ENCODE data around the gene C15orf39. TPM values are rescaled to one million over a fixed set of nuclear protein-coding genes. Genes with fewer than 3 reads are reported as not detected.
A peak's percentile ranks its signal among the peaks of the same experiment; 100 is the strongest.

Gene C15orf39
- total RNA-seq, 1 experiment from 2014 or later: 41.3 TPM

DNA sequence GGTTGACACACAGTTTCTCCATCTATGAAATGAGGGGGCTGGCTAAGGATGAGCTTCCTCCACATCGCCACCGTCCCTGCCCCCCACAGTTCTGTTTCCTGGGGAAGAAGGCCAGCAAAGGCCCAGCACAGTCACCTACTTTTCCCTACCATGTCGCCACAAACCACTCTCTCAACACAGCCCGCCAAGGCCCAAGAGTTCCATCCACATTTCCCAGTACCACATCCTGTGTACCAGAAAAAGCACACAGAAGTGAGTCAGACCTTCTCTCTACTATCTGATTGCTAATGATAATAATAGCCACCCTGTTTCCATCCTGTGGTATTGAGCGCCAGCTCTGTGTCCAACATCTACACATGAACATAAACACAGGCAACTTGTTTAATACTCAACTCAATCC lies 30.3 kb upstream of the C15orf39 start:
- Histone ChIP-seq H3K27ac (peak overlapping the region; percentile 72), H3K4me2 (peak overlapping the region; percentile 40), H4K20me1 (ENCODE audit: insufficient read depth) (no peaks in the 10 kb centered on the region), H3K9me2 (ENCODE audit: insufficient read depth) (no peaks in the 10 kb centered on the region), H3K27me3 (ENCODE audit: insufficient read depth, low read depth) (no peaks in the 10 kb centered on the region), H3K4me3 (no peak overlapping the region), H3K79me2 (ENCODE audit: low read depth) (no peaks in the 10 kb centered on the region), H3K9me3 (ENCODE audit: insufficient read depth, low read depth) (no peaks in the 10 kb centered on the region), H3K36me3 (ENCODE audit: low read depth) (no peaks in the 10 kb centered on the region), H3K4me1 (replicated peaks; ENCODE audit: insufficient read depth) (peaks cover 80% of the 10 kb centered on the region), H2AFZ (no peak overlapping the region), H3F3A (ENCODE audit: insufficient read depth, low read depth) (peaks cover 57% of the 10 kb centered on the region)
- BruUV-seq (replicated peaks): no TSS peak
- peak in 1 of 2 experiments; percentile 62 for DNase-seq
- ChIA-PET POLR2A (ENCODE audit: unreplicated experiment) (interaction anchor here (1.2 kb wide), 1 partner anchor 30 kb away, joined by 4 read pairs; no protein-coding TSS in a partner anchor), CTCF (interaction anchor here (0.7 to 0.9 kb wide), 2 partner anchors 59 to 137 kb away, joined by 3 read pairs; no protein-coding TSS in a partner anchor)
- TF ChIP-seq EZH2 (IDR thresholded peaks at IDR 0.05; ENCODE audit: low read depth): no peak
- TF ChIP-seq, protein P1, sequence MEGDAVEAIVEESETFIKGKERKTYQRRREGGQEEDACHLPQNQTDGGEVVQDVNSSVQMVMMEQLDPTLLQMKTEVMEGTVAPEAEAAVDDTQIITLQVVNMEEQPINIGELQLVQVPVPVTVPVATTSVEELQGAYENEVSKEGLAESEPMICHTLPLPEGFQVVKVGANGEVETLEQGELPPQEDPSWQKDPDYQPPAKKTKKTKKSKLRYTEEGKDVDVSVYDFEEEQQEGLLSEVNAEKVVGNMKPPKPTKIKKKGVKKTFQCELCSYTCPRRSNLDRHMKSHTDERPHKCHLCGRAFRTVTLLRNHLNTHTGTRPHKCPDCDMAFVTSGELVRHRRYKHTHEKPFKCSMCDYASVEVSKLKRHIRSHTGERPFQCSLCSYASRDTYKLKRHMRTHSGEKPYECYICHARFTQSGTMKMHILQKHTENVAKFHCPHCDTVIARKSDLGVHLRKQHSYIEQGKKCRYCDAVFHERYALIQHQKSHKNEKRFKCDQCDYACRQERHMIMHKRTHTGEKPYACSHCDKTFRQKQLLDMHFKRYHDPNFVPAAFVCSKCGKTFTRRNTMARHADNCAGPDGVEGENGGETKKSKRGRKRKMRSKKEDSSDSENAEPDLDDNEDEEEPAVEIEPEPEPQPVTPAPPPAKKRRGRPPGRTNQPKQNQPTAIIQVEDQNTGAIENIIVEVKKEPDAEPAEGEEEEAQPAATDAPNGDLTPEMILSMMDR (conservative IDR thresholded peaks at IDR 0.05): no peak
- intact Hi-C loops (cut with micrococcal nuclease; ENCODE audit: unreplicated experiment): loop anchor here (1.0 to 2.0 kb wide), 4 partner anchors 31 to 128 kb away; no protein-coding TSS in a partner anchor

DNA sequence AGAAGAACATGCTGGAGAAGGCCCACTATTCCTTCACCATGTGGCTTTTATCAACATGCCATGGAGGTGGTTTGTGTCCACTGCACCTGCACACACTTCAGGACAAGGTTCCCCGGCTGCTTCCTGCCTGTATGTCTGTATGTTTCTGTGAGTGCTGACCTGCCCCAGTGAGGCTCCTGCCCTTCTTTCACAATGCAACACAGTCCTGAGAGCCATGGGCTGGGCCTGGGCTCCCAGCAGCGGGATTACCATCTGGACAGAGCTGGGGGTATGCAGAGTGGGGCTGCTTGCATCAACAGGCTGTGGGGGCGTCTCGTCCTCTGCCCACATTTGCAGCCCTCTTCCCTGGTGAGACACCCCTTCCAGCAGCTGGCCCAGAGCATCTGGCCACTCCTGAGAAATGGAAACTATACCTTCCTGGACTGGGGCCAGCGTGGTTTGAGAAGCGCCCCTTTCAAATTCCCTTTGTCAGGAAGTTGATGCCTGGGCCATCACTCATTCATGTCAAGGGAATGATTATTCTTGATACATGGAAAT lies 29.3 kb upstream of the C15orf39 start:
- TF ChIP-seq, protein P1 (conservative IDR thresholded peaks at IDR 0.05): no peak
- no peak for TF ChIP-seq EZH2 (IDR thresholded peaks at IDR 0.05; ENCODE audit: low read depth)
- Histone ChIP-seq H3K9me3 (ENCODE audit: insufficient read depth, low read depth) (no peaks in the 10 kb centered on the region), H4K20me1 (ENCODE audit: insufficient read depth) (no peaks in the 10 kb centered on the region), H3K36me3 (ENCODE audit: low read depth) (no peaks in the 10 kb centered on the region), H3K27ac (peak overlapping the region; percentile 72), H3K4me2 (peak overlapping the region; percentile 40), H3K4me1 (replicated peaks; ENCODE audit: insufficient read depth) (peaks cover 79% of the 10 kb centered on the region), H3K9me2 (ENCODE audit: insufficient read depth) (no peaks in the 10 kb centered on the region), H3K4me3 (no peak overlapping the region), H3K79me2 (ENCODE audit: low read depth) (no peaks in the 10 kb centered on the region), H2AFZ (no peak overlapping the region), H3K27me3 (ENCODE audit: insufficient read depth, low read depth) (no peaks in the 10 kb centered on the region), H3F3A (ENCODE audit: insufficient read depth, low read depth) (peaks cover 50% of the 10 kb centered on the region)
- intact Hi-C loops (cut with micrococcal nuclease; ENCODE audit: unreplicated experiment): no loop called here
- peak in 1 of 2 experiments; percentile 39 for DNase-seq
- no TSS peak for BruUV-seq (replicated peaks)
- POLR2A ChIA-PET (ENCODE audit: unreplicated experiment): interaction anchor here (0.6 kb wide), 1 partner anchor 1245 kb away, joined by 3 read pairs; no protein-coding TSS in a partner anchor
- CTCF ChIA-PET: no interaction called here

DNA sequence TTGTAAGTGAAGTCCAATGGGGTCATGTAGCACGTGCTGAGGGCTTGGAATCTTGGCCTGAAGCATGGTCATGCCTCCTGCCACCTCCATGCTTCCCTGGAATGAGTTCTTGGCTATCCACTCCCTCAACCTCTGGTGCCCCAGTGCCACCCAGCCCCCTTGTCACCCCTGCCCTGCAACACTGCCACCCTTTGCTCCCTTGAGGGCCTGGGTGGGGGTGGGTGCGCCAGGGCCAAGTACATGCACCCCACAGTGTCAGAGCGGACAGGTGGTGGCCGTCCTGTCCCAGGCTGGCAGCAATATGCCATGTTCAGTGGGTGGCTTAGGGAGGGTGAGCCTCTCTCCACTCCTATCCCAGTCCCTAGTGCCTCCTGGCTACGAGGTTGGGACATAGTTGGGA lies 27.6 kb upstream of the C15orf39 start:
- ChIA-PET CTCF (interaction anchor here (0.7 kb wide), 1 partner anchor 66 kb away, joined by 8 read pairs; no protein-coding TSS in a partner anchor), POLR2A (ENCODE audit: unreplicated experiment) (no interaction called here)
- H3K9me2 ChIP-seq (ENCODE audit: insufficient read depth): no peaks in the 10 kb centered on the region
- H3K27ac ChIP-seq: no peak overlapping the region
- no peak overlapping the region for H2AFZ ChIP-seq
- H3K79me2 ChIP-seq (ENCODE audit: low read depth): no peaks in the 10 kb centered on the region
- H3K36me3 ChIP-seq (ENCODE audit: low read depth): no peaks in the 10 kb centered on the region
- BruUV-seq (replicated peaks): no TSS peak
- H3F3A ChIP-seq (ENCODE audit: insufficient read depth, low read depth): peaks cover 50% of the 10 kb centered on the region
- no peak for DNase-seq
- no peak overlapping the region for H3K4me3 ChIP-seq
- TF ChIP-seq EZH2 (IDR thresholded peaks at IDR 0.05; ENCODE audit: low read depth): no peak
- TF ChIP-seq, protein P1 (conservative IDR thresholded peaks at IDR 0.05): no peak
- H4K20me1 ChIP-seq (ENCODE audit: insufficient read depth): no peaks in the 10 kb centered on the region
- H3K4me1 ChIP-seq (replicated peaks; ENCODE audit: insufficient read depth): peaks cover 75% of the 10 kb centered on the region
- H3K9me3 ChIP-seq (ENCODE audit: insufficient read depth, low read depth): no peaks in the 10 kb centered on the region
- intact Hi-C loops (cut with micrococcal nuclease; ENCODE audit: unreplicated experiment): no loop called here
- H3K4me2 ChIP-seq: no peak overlapping the region
- H3K27me3 ChIP-seq (ENCODE audit: insufficient read depth, low read depth): no peaks in the 10 kb centered on the region
